Gastroesophageal sphincter (tissue), 4 donors: ENCODE data around the gene COG4. TPM values are rescaled to one million over a fixed set of nuclear protein-coding genes. Genes with fewer than 3 reads are reported as not detected.
"Not testable (repeated sequence)": the region's sequence is repeated elsewhere in the genome, so short reads cannot be mapped to it uniquely, and the experiment has no call there.

Experiments
- ATAC-seq: fragments of 150-250 bp; one replicate; pipeline ENCODE4 v1.9.1; 2016; ENCODE audit warnings: mild to moderate bottlenecking, moderate library complexity
- H3K27ac ChIP-seq, 4 donors: fragments of 200-600 bp; sonication (generic) in 3 of 4; 1 replicate in 3 of 4; 2 replicates in 1 of 4; pipeline ENCODE4 v1.5.1; 2016 to 2019
- H3K27me3 ChIP-seq: fragments of 200-600 bp; sonication (generic); one replicate; pipeline ENCODE4 v1.5.1; 2019
- H3K36me3 ChIP-seq, 2 donors: fragments of 200-600 bp; sonication (generic); one replicate each; pipeline ENCODE4 v1.5.1; 2019; ENCODE audit warnings: control low read depth in 1 of 2
- H3K4me1 ChIP-seq, 3 donors: fragments of 200-600 bp; sonication (generic); 1 replicate in 2 of 3; 2 replicates in 1 of 3; pipeline ENCODE4 v1.5.1; 2016 to 2019; ENCODE audit warnings: control low read depth in 2 of 3
- H3K4me3 ChIP-seq, 2 donors: fragments of 200-600 bp; sonication (generic); one replicate each; pipeline ENCODE4 v1.5.1; 2019; ENCODE audit warnings: mild to moderate bottlenecking in 1 of 2, moderate library complexity in 1 of 2
- H3K9me3 ChIP-seq, 3 donors: fragments of 200-600 bp; sonication (generic); one replicate each; pipeline ENCODE4 v1.5.1; 2017 to 2019; ENCODE audit warnings: control low read depth in 2 of 3
- EP300 ChIP-seq: sonication (generic); formaldehyde crosslinking; IDR thresholded peaks from one replicate; pipeline ENCODE4 v1.6.1; 2017; ENCODE audit warnings: antibody characterized with exemption, mild to moderate bottlenecking
- POLR2A ChIP-seq, 2 donors: fragments of 450-650 bp; IDR thresholded peaks; one replicate each; pipeline ENCODE4 v1.6.1; 2017; ENCODE audit warnings: antibody characterized with exemption in 2 of 2, mild to moderate bottlenecking in 2 of 2, moderate library complexity in 1 of 2
- POLR2AphosphoS5 ChIP-seq: sonication (generic); formaldehyde crosslinking; IDR thresholded peaks from one replicate; pipeline ENCODE4 v1.6.1; 2017; ENCODE audit warnings: antibody characterized with exemption
- WGBS, 2 donors: methylation state at CpG; one replicate each; pipeline ENCODE4 v1.1.5; 2018; ENCODE audit warnings: low coverage in 1 of 2; 5-methylcytosine and 5-hydroxymethylcytosine counted together
- total RNA-seq, 4 donors: library from RNA; depleted of rRNA; stranded (reverse); fragments of >200 nt; gene quantifications; one replicate each; pipeline ENCODE4 v1.1.0, GENCODE V29; 2016
- TF ChIP-seq, protein P1 (sequence below), 4 experiments: fragments of 200-600 bp in 2 of 4; fragments of 450-650 bp in 2 of 4; sonication (generic) in 1 of 4; IDR thresholded peaks; one replicate each; pipeline ENCODE4 v1.5.1; 2017 to 2019; ENCODE audit warnings: antibody characterized with exemption in 4 of 4, mild to moderate bottlenecking in 2 of 4, moderate library complexity in 2 of 4

Gene COG4
- total RNA-seq, 4 donors from 2014 or later, result 32.3 to 37.4 (median 35.0) TPM

- 86 to 91% methylated on average over 1 of the region's 1 CpG for WGBS, 2 donors
- H3K9me3 ChIP-seq, result no peaks in the 10 kb centered on the region
- no peak for ATAC-seq
- H3K27ac ChIP-seq, result no peak overlapping the region
- H3K27me3 ChIP-seq, result no peaks in the 10 kb centered on the region
- H3K36me3 ChIP-seq, result peaks cover 12 to 100% of the 10 kb centered on the region in 2 donors
- H3K4me1 ChIP-seq, result peaks cover 0 to 7% (median 0%) of the 10 kb centered on the region in 3 donors
- TF ChIP-seq EP300 (no peak), POLR2AphosphoS5 (no peak), POLR2A (IDR thresholded peaks at IDR 0.05) (no peak)
- TF ChIP-seq, protein P1, sequence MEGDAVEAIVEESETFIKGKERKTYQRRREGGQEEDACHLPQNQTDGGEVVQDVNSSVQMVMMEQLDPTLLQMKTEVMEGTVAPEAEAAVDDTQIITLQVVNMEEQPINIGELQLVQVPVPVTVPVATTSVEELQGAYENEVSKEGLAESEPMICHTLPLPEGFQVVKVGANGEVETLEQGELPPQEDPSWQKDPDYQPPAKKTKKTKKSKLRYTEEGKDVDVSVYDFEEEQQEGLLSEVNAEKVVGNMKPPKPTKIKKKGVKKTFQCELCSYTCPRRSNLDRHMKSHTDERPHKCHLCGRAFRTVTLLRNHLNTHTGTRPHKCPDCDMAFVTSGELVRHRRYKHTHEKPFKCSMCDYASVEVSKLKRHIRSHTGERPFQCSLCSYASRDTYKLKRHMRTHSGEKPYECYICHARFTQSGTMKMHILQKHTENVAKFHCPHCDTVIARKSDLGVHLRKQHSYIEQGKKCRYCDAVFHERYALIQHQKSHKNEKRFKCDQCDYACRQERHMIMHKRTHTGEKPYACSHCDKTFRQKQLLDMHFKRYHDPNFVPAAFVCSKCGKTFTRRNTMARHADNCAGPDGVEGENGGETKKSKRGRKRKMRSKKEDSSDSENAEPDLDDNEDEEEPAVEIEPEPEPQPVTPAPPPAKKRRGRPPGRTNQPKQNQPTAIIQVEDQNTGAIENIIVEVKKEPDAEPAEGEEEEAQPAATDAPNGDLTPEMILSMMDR (IDR thresholded peaks at IDR 0.05), result no peak
- H3K4me3 ChIP-seq, result no peak overlapping the region
These were observed 26.7 kb upstream of the COG4 start for GRCh38 chr16:70550082-70550481.

DNA sequence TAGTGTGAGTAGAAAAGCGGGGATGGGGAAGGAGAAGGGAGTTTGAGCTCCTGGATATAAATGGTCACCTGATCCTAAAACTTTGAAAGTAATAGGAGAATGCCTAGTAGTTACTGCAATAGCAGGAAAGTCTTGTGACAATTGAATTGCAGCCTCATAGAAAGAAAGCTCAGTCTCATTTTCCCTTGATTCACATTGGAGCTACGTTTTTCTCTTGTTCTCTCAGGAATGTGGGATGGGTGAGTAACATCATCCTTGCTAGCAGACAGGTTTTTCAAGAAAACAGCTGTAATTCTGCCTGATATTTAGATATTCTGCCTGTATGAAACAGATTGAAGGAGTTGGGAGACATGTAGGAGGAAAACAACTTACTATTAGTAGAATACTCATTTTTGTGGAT is 25.6 kb upstream of the COG4 start:
- no peak overlapping the region for H3K4me3 ChIP-seq
- peaks cover 0 to 6% (median 0%) of the 10 kb centered on the region in 3 donors for H3K4me1 ChIP-seq
- 59 to 65% methylated on average over 2 of the region's 2 CpGs for WGBS, 2 donors
- TF ChIP-seq EP300, result no peak
- TF ChIP-seq POLR2A (IDR thresholded peaks at IDR 0.05), result no peak
- H3K9me3 ChIP-seq, result no peaks in the 10 kb centered on the region
- H3K27me3 ChIP-seq, result no peaks in the 10 kb centered on the region
- no peak overlapping the region for H3K27ac ChIP-seq
- no peak for ATAC-seq
- peaks cover 14 to 100% of the 10 kb centered on the region in 2 donors for H3K36me3 ChIP-seq

DNA sequence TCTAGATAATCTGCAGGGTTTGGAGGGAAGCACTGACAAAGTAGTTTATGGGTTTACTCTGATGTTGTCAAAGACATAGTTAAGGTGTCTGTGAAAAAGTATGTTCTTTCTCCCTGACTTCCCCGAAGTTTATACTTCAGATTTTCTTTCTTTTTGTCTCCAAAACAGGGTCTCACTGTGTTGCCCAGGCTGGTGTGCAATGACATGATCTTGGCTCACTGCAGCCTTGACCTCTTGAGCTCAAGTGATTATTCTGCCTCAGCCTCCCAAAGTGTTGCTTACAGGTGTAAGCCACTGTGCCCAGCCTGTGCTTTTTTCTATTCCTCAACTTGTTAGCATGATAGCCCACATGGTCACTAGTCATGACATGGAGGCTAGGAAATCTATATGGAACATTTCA is 21.2 kb upstream of the COG4 start:
- no peak for TF ChIP-seq EP300
- no peak for TF ChIP-seq POLR2A (IDR thresholded peaks at IDR 0.05)
- TF ChIP-seq POLR2AphosphoS5, result no peak
- TF ChIP-seq, protein P1 (IDR thresholded peaks at IDR 0.05), result no peak
- WGBS, 2 donors, result 36 to 71% methylated on average over 1 of the region's 1 CpG
- Histone ChIP-seq H3K9me3 (no peaks in the 10 kb centered on the region), H3K36me3 (peaks cover 9 to 100% of the 10 kb centered on the region in 2 donors), H3K27me3 (no peaks in the 10 kb centered on the region), H3K27ac (no peak overlapping the region), H3K4me1 (no peaks in the 10 kb centered on the region), H3K4me3 (no peak overlapping the region)
- no peak for ATAC-seq

DNA sequence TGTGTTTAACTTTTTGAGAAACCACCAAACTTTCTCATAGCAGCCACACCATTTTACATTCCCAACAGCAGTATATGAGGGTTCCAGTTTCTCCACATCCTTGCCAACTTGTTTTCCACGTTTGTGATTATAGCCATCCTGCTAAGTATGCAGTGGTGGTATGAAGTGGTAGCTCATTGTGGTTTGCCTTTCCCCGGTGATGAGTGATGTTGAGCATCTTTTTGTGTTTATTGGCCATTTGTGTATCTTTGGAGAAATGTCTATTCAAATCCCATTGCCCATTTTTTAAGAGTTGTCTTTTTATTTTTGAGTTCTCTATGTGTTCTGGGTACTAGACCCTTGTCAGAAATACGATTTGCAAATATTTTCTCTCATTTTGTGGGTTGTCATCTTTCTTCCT is 17.6 kb upstream of the COG4 start:
- Histone ChIP-seq H3K27me3 (no peaks in the 10 kb centered on the region), H3K4me3 (no peak overlapping the region), H3K4me1 (no peaks in the 10 kb centered on the region), H3K9me3 (no peaks in the 10 kb centered on the region), H3K36me3 (peaks cover 6 to 100% of the 10 kb centered on the region in 2 donors), H3K27ac (no peak overlapping the region)
- TF ChIP-seq POLR2AphosphoS5 (no peak), EP300 (no peak), POLR2A (IDR thresholded peaks at IDR 0.05) (no peak)
- TF ChIP-seq, protein P1 (IDR thresholded peaks at IDR 0.05), result no peak
- ATAC-seq, result no peak
- WGBS, 2 donors, result 42 to 44% methylated on average over 3 of the region's 3 CpGs

DNA sequence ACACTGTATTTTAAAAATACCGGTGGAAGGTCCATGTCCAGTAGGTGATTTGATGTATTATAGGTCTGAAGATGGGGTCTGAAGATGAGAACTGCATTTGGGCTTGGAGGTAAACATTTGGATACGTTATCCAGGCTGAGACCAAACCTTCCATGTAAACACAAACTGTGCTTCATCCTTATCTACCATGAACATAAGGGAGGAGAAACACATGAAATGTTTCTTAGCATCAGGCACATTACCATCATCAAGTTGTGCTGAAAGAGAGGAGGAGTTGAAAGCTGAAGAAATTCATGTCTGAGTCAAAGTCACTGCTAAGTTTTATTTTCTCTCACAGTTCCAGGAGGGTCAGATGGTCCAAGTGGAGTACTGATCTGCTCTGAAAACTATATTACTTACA is 11.6 kb upstream of the COG4 start:
- Histone ChIP-seq H3K4me3 (no peak overlapping the region), H3K4me1 (peaks cover 0 to 5% (median 0%) of the 10 kb centered on the region in 3 donors), H3K27ac (no peak overlapping the region), H3K9me3 (no peaks in the 10 kb centered on the region), H3K27me3 (no peaks in the 10 kb centered on the region), H3K36me3 (peaks cover 3 to 100% of the 10 kb centered on the region in 2 donors)
- TF ChIP-seq POLR2A (IDR thresholded peaks at IDR 0.05), result no peak
- no peak for TF ChIP-seq POLR2AphosphoS5
- TF ChIP-seq, protein P1 (IDR thresholded peaks at IDR 0.05), result no peak
- no peak for TF ChIP-seq EP300
- 36 to 60% methylated on average over 1 to 2 of the region's 2 CpGs for WGBS, 2 donors
- ATAC-seq, result no peak

DNA sequence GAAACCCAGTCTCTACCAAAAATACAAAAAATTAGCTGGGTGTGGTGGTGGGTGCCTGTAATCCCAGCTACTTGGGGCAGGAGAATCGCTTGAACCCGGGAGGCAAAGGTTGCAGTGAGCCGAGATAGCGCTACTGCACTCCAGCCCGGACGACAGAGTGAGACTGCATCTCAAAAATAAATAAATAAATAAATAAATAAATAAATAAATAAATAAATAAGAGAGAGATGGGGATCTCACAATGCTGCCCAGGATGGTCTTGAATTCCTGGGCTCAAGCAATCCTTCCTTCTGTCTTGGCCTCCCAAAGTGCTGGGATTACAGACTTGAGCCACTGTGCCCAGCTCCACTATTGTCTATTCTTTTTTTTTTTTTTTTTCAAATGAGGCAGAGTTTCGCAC is 6.6 kb upstream of the COG4 start:
- not testable (repeated sequence) for H3K27ac ChIP-seq, H3K27me3 ChIP-seq, H3K4me3 ChIP-seq, ATAC-seq, H3K9me3 ChIP-seq
- Histone ChIP-seq H3K36me3 (peaks cover 3 to 88% of the 10 kb centered on the region in 2 donors), H3K4me1 (peaks cover 0 to 55% (median 16%) of the 10 kb centered on the region in 3 donors)
- 84% methylated on average over 4 of the region's 7 CpGs; no CpG with 5 or more reads in 1 of the 2 donors for WGBS, 2 donors
